Ecto neural progenitor cell (in vitro differentiated cells): ENCODE measurements around the gene CRX.
A peak's percentile ranks its signal among the peaks of the same experiment; 100 is the strongest.
"Not testable (repeated sequence)": the region's sequence is repeated elsewhere in the genome, so short reads cannot be mapped to it uniquely, and the experiment has no call there.

Experiments used
- DNase-seq: peaks from one replicate; pipeline ENCODE4 v3.0.0-alpha.2; 2018; ENCODE audit warnings: low spot score

The CRX gene

DNA sequence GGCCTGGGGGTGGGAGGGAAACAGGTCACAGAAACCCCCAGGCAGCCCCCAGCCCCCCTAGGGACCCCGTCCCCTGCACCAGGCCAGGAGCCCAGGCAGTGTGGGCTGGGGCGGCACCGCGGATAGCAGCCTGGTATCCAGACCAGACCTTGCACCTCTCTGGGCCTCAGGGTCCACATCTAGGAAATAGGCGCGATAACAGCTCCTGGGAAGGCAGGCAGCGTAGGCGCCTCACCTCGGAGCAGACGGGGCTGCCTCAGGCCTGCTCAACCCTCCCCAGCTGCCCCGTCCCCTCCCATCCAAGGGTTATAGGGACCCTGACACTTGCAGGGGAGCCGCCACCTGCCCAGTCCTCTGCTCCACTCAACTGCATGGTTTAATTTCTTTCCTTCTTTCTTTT lies 18.1 kb upstream of the CRX start:
- DNase-seq, result not testable (repeated sequence)

DNA sequence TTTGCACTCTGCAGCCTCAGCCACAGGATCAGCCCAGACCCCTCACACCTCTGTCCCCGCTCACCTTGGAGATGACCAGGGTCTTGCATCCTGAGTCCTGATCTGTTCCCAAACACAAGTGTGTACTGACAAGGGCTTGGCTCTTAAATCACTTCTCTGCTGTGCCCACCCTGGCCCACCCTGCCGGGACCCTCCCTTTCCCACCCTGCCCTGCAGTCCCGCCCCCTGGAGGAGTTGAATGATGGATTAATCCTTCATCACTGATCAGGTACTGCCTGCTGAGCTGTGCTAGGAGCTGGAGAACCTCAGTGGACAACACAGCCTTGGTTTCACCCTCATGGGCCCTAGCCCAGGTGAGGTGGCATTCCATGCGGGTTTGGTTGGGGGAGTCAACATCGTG lies 17.3 kb upstream of the CRX start, which contains the start of gene TPRX1:
Gene TPRX1, minus strand, starts transcription at position 101 of the 400 bp plus-strand sequence. Its CDS starts 12 bp downstream, at position 89.
- DNase-seq, result not testable (repeated sequence)

DNA sequence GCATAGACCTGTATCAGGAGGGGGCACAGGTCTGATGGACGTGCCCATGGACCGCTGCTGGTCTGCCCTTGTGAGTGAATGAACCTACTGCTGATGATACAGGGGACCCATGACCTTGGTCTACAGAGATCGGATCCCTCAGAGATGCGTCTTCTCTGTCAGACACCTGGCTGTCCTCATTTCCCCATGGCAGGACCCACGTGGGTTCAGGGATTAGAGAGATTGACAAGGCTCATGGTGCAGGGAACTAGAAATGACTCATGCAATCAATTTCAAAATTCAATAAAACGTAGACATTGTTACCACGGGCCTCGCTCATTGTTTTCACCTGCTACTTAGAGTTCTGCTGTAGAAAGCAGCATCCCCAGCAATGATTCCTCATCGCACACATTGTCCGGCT lies 16.4 kb upstream of the CRX start:
- DNase-seq, result no peak

GRCh38 chr19:47806435-47806834 lies 15.3 kb upstream of the CRX start:
- DNase-seq, result no peak

- DNase-seq, result peak; percentile 95
Measured at GRCh38 chr19:47813304-47813994, 8.3 kb upstream of the CRX start.

GRCh38 chr19:47813995-47814328 lies 7.8 kb upstream of the CRX start:
- no peak for DNase-seq

DNA sequence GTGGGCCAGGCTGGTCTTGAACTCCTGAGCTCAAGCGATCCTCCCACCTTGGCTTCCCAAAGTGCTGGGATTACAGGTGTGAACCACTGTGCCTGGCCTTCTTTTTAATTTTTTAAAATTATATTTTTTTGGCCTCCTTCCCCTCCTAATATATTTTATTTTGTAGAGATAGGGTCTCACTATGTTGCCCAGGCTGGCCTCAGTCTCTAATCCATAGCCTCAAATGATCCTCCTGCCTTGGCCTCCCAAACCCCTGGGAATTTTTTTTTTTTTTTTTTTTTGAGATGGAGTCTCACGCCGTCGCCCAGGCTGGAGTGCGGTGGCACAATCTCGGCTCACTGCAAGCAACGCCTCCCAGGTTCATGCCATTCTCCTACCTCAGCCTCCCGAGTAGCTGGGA lies 5.5 kb upstream of the CRX start:
- DNase-seq, result not testable (repeated sequence)

- not testable (repeated sequence) for DNase-seq
Measured at GRCh38 chr19:47818221-47818620, 3.5 kb upstream of the CRX start.

- peak; percentile 84 for DNase-seq
Measured at GRCh38 chr19:47819858-47820257, 1.9 kb upstream of the CRX start.

DNA sequence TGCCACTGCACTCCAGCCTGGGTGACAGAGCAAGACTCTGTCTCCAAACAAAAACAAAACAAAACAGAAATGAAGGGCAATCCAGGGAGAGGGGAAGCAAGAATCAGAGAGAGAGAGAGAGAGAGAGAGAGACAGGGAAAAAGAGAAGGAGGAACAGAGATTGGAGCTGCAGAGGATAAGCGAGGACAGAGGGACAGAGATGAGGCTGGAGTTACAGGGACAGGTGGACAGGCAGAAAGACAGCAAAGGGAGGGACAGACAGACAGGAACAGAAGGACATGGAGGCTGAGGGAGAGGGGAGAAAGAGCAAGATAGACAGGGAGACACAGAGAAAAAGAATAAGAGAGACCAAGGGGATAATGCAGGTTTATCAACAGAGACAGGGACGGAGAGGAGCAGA lies 1.3 kb upstream of the CRX start:
- no peak for DNase-seq

- DNase-seq, result no peak
Measured at GRCh38 chr19:47824396-47824795, 2.7 kb downstream of the CRX start.

- DNase-seq, result no peak
Measured at GRCh38 chr19:47826800-47827199, 5.1 kb downstream of the CRX start.

DNA sequence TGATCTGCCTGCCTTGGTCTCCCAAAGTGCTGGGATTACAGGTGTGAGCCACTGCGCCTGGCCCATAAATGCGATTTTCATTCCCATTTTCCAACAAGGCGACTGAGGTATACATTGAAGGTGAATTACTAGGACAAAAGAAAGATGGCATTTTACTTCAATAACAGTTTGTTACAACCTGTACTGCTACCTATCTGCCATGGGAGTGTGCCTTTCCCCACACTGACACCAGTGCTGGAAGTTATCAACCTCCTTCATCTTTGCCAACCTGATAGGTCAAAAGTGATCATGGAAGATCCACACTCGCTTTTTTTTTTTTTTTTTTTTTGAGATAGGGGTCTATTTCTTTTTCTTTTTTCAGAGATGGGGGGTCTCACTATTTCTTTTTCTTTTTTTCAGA lies 11.0 kb downstream of the CRX start:
- DNase-seq, result no peak

GRCh38 chr19:47836038-47836437 lies 14.3 kb downstream of the CRX start:
- DNase-seq, result no peak

GRCh38 chr19:47839411-47839810 lies 17.7 kb downstream of the CRX start:
- peak; percentile 76 for DNase-seq

DNA sequence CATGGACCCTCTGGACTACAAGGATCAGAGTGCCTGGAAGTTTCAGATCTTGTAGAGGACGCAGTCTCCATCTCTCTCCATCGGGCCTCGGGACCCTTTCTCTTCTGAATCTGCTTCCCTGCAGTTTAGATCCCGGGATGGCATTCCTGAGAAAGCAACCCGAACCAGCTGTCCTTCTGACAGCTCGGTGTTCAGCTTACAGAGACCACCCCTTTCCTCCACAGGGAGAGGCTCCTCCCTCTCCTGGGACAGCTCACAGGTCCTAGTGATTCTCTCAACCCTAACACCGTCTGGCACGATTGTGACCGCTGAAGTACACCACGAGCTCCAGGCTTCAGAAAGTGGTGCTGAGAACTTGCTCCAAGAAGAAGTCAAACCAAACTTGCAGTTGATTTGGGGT lies 18.2 kb downstream of the CRX start:
- DNase-seq, result peak; percentile 66

GRCh38 chr19:47842941-47843340 lies 21.2 kb downstream of the CRX start:
- no peak for DNase-seq

DNA sequence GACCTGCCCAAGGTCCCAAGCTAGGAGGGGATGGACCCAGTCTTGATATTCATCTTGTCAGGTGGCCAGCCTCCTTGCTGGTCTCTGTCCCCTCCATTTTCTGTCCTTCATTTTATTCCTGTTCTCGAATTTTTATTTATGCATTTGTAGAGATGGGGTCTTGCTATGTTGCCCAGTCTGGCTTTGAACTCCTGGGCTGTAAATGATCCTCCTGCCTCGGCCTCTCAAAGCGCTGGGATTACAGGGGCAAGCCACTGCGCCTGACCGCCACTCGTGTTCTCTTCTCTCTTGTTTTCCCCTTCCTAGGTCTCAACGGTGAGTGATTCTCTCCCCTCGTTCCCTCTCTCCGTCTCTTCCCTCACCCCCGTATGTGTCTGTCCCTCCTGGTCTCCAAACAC lies 26.7 kb downstream of the CRX start:
- DNase-seq, result no peak

DNA sequence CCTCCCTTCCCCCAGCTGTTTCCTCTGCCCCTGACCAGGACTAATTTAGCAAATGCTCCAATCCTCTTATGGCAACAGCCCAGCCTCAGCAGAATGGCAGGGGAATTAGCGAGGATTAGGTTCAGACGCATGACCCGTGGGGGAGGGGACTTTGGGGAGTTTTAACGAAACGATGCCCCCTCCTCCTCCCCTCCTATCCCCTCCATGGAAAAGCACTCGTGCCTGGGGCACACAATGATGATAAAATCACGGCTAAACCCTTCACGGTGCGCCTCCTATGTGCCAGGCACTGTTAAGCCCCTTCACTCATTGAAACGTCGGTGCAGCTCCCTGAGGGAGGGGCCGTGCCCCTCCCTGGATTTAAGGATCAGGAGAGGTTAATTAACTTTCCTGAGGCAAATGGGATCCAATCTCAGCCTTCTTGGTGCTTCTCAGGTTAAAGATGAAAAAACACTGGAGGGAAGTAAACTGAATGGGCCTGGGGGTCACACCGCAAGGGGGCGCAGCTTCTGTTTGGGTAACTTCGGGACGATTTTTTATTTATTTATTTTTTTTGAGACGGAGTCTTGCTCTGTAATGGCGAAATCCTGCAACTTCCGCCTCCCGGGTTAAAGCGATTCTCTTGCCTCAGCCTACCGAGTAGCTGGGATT lies 27.2 kb downstream of the CRX start:
- peak; percentile 89 for DNase-seq

DNA sequence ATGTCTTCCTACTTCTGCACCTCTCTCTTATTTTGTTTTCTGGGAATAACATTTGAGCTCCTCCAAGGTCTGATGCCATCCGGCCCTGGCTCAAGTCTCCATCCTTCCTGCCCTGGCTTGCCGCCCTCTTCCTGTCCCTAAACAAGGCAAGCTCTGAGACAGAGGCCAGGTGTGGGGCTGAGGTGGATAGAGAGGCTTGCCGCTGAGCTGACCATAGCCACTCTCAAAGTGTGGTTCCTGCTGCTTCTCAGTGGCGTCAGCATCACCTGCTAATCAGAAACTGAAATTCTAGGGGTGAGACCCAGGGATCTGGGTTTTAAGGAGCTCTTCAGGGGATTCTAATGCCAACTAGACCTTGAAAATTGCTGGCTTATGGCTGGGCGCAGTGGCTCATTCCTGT lies 31.3 kb downstream of the CRX start:
- DNase-seq, result no peak

DNA sequence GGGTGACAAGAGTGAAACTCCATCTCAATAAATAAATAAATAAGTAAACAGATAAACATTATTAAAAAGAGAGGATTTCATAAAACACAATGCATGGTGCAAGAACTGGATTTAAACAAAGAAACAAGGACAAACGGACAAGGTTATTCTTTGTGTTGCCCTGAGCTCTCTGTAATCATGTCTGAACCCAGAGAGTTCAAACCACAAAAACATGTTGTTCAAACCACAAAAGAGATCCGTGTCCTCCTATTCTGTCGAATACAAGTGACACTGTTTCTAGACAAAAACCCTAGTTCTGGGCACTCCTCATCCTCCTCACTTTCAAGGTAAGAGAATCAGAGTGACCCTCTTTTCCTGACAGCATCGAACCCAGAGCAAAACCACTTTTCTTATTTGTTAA lies 32.7 kb downstream of the CRX start:
- no peak for DNase-seq

DNA sequence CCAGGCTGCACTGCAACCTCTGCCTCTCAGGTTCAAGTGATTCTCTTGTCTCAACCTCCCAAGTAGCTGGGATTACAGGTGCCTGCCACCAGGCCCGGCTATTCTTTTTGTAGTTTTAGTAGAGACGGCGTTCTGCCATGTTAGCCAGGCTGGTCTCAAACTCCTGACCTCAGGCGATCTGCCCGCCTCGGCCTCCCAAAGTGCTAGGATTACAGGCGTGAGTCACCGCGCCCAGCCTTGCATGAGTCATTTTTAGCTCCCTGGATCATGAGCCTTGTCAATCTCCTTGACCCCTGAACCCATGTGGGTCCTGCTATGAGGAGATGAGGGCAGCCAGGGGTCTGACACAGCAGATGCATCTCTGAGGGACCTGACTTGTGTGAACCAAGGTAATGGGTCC lies 36.5 kb downstream of the CRX start:
- DNase-seq, result not testable (repeated sequence)

DNA sequence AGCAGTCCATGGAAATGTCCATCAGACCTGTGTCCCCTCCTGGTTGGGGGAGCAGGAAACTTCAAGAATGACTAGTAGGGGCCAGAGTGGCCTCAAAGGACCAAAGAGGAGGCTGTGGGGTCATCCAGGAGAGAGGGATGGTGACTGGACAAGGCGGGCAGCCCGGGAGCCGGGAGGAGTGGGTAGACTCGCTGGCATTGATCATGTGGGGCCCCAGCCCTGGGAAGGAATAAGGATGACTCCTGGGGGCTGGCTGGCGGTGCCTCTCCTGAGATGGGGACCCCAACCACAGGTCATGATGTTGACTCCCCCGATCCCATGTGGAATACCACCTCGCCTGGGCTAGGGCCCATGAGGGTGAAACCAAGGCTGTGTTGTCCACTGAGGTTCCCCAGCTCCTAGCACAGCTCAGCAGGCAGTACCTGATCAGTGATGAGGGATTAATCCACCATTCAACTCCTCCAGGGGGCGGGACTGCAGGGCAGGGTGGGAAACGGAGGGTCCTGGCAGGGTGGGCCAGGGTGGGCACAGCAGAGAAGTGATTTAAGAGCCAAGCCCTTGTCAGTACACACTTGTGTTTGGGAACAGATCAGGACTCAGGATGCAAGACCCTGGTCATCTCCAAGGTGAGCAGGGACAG lies 37.0 kb downstream of the CRX start, which contains the start of gene TPRX2:
Gene TPRX2, plus strand, starts transcription at position 590 of the 640 bp plus-strand sequence. Its CDS starts 12 bp downstream, at position 602.
- not testable (repeated sequence) for DNase-seq
